Upper lobe of left lung (tissue), 4 donors: ENCODE measurements around the gene VWA8.

Experiments used
- CTCF ChIP-seq, 6 experiments: fragments of 450-650 bp in 4 of 6; fragments of 200-600 bp in 2 of 6; sonication (generic) in 2 of 6; IDR thresholded peaks; one replicate each; pipeline ENCODE4 v1.5.1; 2016 to 2019; ENCODE audit warnings: antibody characterized with exemption in 6 of 6
- EP300 ChIP-seq, 4 donors: sonication (generic); formaldehyde crosslinking; IDR thresholded peaks; one replicate each; pipeline ENCODE4 v1.5.1; 2017; ENCODE audit warnings: antibody characterized with exemption in 4 of 4, control low read depth in 2 of 4
- POLR2A ChIP-seq, 4 donors: fragments of 450-650 bp; IDR thresholded peaks; one replicate each; pipeline ENCODE4 v1.5.1; 2016 to 2017; ENCODE audit warnings: antibody characterized with exemption in 4 of 4, mild to moderate bottlenecking in 2 of 4
- POLR2AphosphoS5 ChIP-seq, 2 donors: sonication (generic); formaldehyde crosslinking; IDR thresholded peaks; one replicate each; pipeline ENCODE4 v1.5.1; 2017; ENCODE audit warnings: antibody characterized with exemption in 2 of 2

GRCh38 chr13:41991936-41992335 is 31.0 kb upstream of the VWA8 start:
- TF ChIP-seq CTCF (IDR thresholded peaks at IDR 0.05), result no peak
- TF ChIP-seq POLR2A (IDR thresholded peaks at IDR 0.05), result no peak
- no peak for TF ChIP-seq POLR2AphosphoS5 (IDR thresholded peaks at IDR 0.05)
- no peak for TF ChIP-seq EP300 (IDR thresholded peaks at IDR 0.05)
